ENCODE data around the gene IL21R.
"Not testable (repeated sequence)": the region's sequence is repeated elsewhere in the genome, so short reads cannot be mapped to it uniquely, and the experiment has no call there.

The IL21R gene

GRCh38 chr16:27431773-27432532 is 30.0 kb downstream of the IL21R start:
- DNase-seq, result no peak

GRCh38 chr16:27432558-27432957 is 30.6 kb downstream of the IL21R start:
- DNase-seq, result no peak
- no peak for TF ChIP-seq POLR2A (IDR thresholded peaks at IDR 0.05; ENCODE audit: low read length)
- no peak for TF ChIP-seq GATA1 (IDR thresholded peaks at IDR 0.05; ENCODE audit: low read depth, low read length)

More at GRCh38 chr16:27431773-27432532, 30.0 kb downstream of the IL21R start:
- no peak for TF ChIP-seq POLR2A (IDR thresholded peaks at IDR 0.05; ENCODE audit: low read length)
- no peak for TF ChIP-seq GATA1 (IDR thresholded peaks at IDR 0.05; ENCODE audit: low read depth, low read length)

- DNase-seq, result not testable (repeated sequence)
Measured at GRCh38 chr16:27433191-27433590, 31.2 kb downstream of the IL21R start.

DNA sequence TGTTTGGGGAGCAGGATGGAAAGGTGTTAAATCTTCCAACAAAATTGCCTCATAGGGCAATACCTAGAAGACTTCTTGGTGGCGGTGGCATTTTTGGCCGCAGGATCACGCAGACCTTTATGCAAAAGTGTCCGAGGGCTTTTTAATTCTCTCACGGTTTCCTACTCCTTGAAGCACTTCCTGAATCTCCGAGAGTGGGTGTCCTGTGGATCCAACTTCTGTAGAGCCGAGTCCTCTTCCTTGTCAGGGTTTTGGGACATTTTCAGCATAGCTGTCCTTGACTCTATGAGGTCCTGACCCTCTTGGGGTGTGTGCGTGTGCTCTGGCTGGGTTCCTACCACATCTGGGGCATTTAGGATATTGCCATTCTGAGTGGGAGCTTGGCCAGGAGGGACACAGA is 31.7 kb downstream of the IL21R start:
- DNase-seq, result no peak

GRCh38 chr16:27434141-27435051 is 32.4 kb downstream of the IL21R start:
- no peak for DNase-seq
- no peak for TF ChIP-seq POLR2A (IDR thresholded peaks at IDR 0.05; ENCODE audit: low read length)
- no peak for TF ChIP-seq GATA1 (IDR thresholded peaks at IDR 0.05; ENCODE audit: low read depth, low read length)

More for the DNA sequence above, 31.7 kb downstream of the IL21R start:
- no peak for TF ChIP-seq GATA1 (IDR thresholded peaks at IDR 0.05; ENCODE audit: low read depth, low read length)
- TF ChIP-seq POLR2A (IDR thresholded peaks at IDR 0.05; ENCODE audit: low read length), result no peak

GRCh38 chr16:27435146-27435545 is 33.2 kb downstream of the IL21R start:
- not testable (repeated sequence) for DNase-seq

DNA sequence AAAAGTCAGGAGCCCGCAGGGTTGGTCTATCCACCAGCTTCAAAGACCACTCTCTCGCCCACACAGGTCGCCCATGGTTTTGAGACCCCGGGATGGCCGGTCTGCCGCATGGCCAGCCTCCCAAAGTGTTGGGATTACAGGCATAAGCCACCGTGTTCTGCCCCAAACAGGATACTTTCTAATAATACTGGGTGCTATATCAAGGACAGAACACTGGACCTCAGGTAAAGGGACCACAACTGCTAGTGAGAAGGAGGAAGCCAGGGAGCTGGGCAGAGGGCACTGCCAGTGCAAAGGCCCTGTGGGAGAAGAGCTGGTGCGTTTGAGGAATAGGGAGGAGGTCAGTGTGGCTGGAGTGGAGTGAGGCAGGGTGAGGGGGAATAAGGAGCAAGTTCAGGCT is 34.1 kb downstream of the IL21R start:
- TF ChIP-seq GATA1 (IDR thresholded peaks at IDR 0.05; ENCODE audit: low read depth, low read length) (no peak), POLR2A (IDR thresholded peaks at IDR 0.05; ENCODE audit: low read length) (no peak)
- DNase-seq, result no peak

DNA sequence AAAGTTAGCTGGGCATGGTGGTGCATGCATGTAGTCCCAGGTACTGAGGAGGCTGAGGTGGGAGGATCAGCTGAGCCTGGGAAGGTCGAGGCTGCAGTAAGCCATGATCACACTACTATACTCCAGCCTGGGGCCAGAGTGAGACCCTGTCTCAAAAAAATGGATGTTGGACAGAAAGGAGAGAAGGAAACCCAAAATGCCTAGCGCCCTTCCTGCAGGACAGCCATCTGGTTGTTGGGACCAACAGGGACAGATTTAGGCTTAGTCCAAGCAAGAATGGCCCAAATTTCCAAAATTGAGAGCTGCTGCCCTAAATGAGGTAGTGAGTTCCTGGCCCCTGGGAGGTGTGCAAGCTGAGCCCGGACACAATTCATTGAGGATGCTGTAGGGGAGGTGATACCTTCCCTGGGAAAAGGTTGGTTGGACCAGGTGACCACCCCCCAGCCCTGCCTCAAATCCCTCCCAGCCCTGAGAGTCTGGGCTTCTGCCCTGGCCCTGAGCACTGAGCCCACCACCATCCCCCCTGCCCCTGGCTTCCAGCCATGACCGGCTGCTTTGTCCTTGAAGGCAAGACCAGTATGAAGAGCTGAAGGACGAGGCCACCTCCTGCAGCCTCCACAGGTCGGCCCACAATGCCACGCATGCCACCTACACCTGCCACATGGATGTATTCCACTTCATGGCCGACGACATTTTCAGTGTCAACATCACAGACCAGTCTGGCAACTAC is 35.1 kb downstream of the IL21R start:
- no peak for DNase-seq
- no peak for TF ChIP-seq POLR2A (IDR thresholded peaks at IDR 0.05; ENCODE audit: low read length)
- no peak for TF ChIP-seq GATA1 (IDR thresholded peaks at IDR 0.05; ENCODE audit: low read depth, low read length)

GRCh38 chr16:27437946-27438345 is 36.0 kb downstream of the IL21R start:
- TF ChIP-seq POLR2A (IDR thresholded peaks at IDR 0.05; ENCODE audit: low read length) (no peak), GATA1 (IDR thresholded peaks at IDR 0.05; ENCODE audit: low read depth, low read length) (no peak)

GRCh38 chr16:27439271-27440018 is 37.5 kb downstream of the IL21R start:
- DNase-seq, result no peak
- TF ChIP-seq POLR2A (IDR thresholded peaks at IDR 0.05; ENCODE audit: low read length) (no peak), GATA1 (IDR thresholded peaks at IDR 0.05; ENCODE audit: low read depth, low read length) (no peak)

More at GRCh38 chr16:27437946-27438345, 36.0 kb downstream of the IL21R start:
- DNase-seq, result no peak

- no peak for DNase-seq
- TF ChIP-seq POLR2A (IDR thresholded peaks at IDR 0.05; ENCODE audit: low read length) (no peak), GATA1 (IDR thresholded peaks at IDR 0.05; ENCODE audit: low read depth, low read length) (no peak)
Measured at GRCh38 chr16:27441276-27441675, 39.3 kb downstream of the IL21R start.

DNA sequence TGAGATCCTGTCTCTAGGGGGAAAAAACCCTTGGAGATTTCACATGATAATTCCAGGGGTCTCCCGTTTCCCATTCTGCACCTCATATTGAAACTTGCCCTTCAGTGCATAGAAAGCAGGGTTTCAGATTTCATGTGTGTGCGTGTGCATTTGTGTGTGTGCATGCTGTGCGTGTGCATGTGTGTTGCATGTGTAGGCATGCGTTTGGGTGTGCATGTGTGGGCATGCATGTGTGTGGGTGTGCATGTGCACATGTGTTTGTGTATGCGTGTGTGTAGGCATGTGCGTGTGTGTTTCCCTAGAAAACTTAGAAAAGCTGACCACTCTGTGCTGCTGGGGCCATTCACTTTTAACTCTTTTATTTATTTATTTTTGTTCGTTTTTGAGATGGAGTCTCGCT is 40.0 kb downstream of the IL21R start:
- TF ChIP-seq GATA1 (IDR thresholded peaks at IDR 0.05; ENCODE audit: low read depth, low read length) (no peak), POLR2A (IDR thresholded peaks at IDR 0.05; ENCODE audit: low read length) (no peak)

DNA sequence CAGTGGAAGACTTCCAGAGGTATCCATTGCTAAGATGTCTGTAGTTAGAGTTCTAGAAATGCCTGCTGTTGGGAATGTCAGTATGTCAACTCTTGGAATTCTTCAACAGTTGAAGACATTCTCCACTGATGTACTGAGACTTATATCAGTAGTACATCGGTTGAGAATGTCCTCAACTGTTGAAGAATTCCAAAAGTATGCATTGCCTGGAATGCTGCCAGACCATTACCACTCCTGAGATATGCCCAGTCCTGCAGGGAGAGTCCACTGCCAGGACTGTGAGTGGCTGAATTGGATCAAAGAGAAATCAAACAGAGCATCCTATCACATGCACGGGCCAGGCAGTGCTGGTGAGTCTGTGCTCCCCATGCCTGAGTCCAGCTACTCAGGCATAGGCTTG is 42.0 kb downstream of the IL21R start:
- no peak for TF ChIP-seq POLR2A (IDR thresholded peaks at IDR 0.05; ENCODE audit: low read length)
- no peak for TF ChIP-seq GATA1 (IDR thresholded peaks at IDR 0.05; ENCODE audit: low read depth, low read length)
- DNase-seq, result no peak

More for the DNA sequence above, 40.0 kb downstream of the IL21R start:
- no peak for DNase-seq
